Measurements from ENCODE around the gene YBX3. TPM values are rescaled to one million over a fixed set of nuclear protein-coding genes. Genes with fewer than 3 reads are reported as not detected.

Gene YBX3
- polyA plus RNA-seq, 3 donors: 216 to 263 (median 254) TPM

- DNase-seq (ENCODE audit: extremely low read depth in 1 of 11, low read depth in 9 of 11, low spot score in 4 of 11): no peak
These were observed 12.3 kb upstream of the YBX3 start for GRCh38 chr12:10735428-10735827.

- DNase-seq (ENCODE audit: extremely low read depth in 1 of 11, low read depth in 9 of 11, low spot score in 4 of 11): no peak
These were observed 9.4 kb upstream of the YBX3 start for GRCh38 chr12:10732549-10732948.

- no peak for DNase-seq (ENCODE audit: extremely low read depth in 1 of 11, low read depth in 9 of 11, low spot score in 4 of 11)
These were observed 8.9 kb upstream of the YBX3 start for GRCh38 chr12:10732066-10732465.

GRCh38 chr12:10730559-10730958, 7.4 kb upstream of the YBX3 start:
- no peak for DNase-seq (ENCODE audit: extremely low read depth in 1 of 11, low read depth in 9 of 11, low spot score in 4 of 11)

- no peak for DNase-seq (ENCODE audit: extremely low read depth in 1 of 11, low read depth in 9 of 11, low spot score in 4 of 11)
These were observed 5.0 kb upstream of the YBX3 start for GRCh38 chr12:10728091-10728490.

GRCh38 chr12:10726945-10727344, 3.8 kb upstream of the YBX3 start:
- no peak for DNase-seq (ENCODE audit: extremely low read depth in 1 of 11, low read depth in 9 of 11, low spot score in 4 of 11)

GRCh38 chr12:10725003-10725402, 1.9 kb upstream of the YBX3 start:
- no peak for DNase-seq (ENCODE audit: extremely low read depth in 1 of 11, low read depth in 9 of 11, low spot score in 4 of 11)

- peak in 1 of 11 donors; percentile 45 for DNase-seq (ENCODE audit: extremely low read depth in 1 of 11, low read depth in 9 of 11, low spot score in 4 of 11)
These were observed 620 bp downstream of the YBX3 start for GRCh38 chr12:10722502-10722904.

- peak in 10 of 11 donors; percentile 73 to 91 (median 86) for DNase-seq (ENCODE audit: extremely low read depth in 1 of 11, low read depth in 9 of 11, low spot score in 4 of 11)
These were observed 1.2 kb downstream of the YBX3 start for GRCh38 chr12:10721651-10722501.

- no peak for DNase-seq (ENCODE audit: extremely low read depth in 1 of 11, low read depth in 9 of 11, low spot score in 4 of 11)
These were observed 2.0 kb downstream of the YBX3 start for GRCh38 chr12:10720974-10721650.

GRCh38 chr12:10719482-10719881, 3.6 kb downstream of the YBX3 start:
- no peak for DNase-seq (ENCODE audit: extremely low read depth in 1 of 11, low read depth in 9 of 11, low spot score in 4 of 11)

GRCh38 chr12:10718279-10718821, 4.8 kb downstream of the YBX3 start:
- peak in 7 of 11 donors; percentile 46 to 83 (median 71) for DNase-seq (ENCODE audit: extremely low read depth in 1 of 11, low read depth in 9 of 11, low spot score in 4 of 11)

GRCh38 chr12:10717410-10717809, 5.7 kb downstream of the YBX3 start:
- no peak for DNase-seq (ENCODE audit: extremely low read depth in 1 of 11, low read depth in 9 of 11, low spot score in 4 of 11)

- peak in 1 of 11 donors; percentile 31 for DNase-seq (ENCODE audit: extremely low read depth in 1 of 11, low read depth in 9 of 11, low spot score in 4 of 11)
These were observed 6.3 kb downstream of the YBX3 start for GRCh38 chr12:10716704-10717315.

- DNase-seq (ENCODE audit: extremely low read depth in 1 of 11, low read depth in 9 of 11, low spot score in 4 of 11): no peak
These were observed 6.8 kb downstream of the YBX3 start for GRCh38 chr12:10716277-10716676.

GRCh38 chr12:10715491-10715890, 7.6 kb downstream of the YBX3 start:
- DNase-seq (ENCODE audit: extremely low read depth in 1 of 11, low read depth in 9 of 11, low spot score in 4 of 11): no peak

- DNase-seq (ENCODE audit: extremely low read depth in 1 of 11, low read depth in 9 of 11, low spot score in 4 of 11): no peak
These were observed 13.3 kb downstream of the YBX3 start for GRCh38 chr12:10709808-10710207.

GRCh38 chr12:10708862-10709261, 14.3 kb downstream of the YBX3 start:
- no peak for DNase-seq (ENCODE audit: extremely low read depth in 1 of 11, low read depth in 9 of 11, low spot score in 4 of 11)

- DNase-seq (ENCODE audit: extremely low read depth in 1 of 11, low read depth in 9 of 11, low spot score in 4 of 11): no peak
These were observed 17.5 kb downstream of the YBX3 start for GRCh38 chr12:10705655-10706054.

- no peak for DNase-seq (ENCODE audit: extremely low read depth in 1 of 11, low read depth in 9 of 11, low spot score in 4 of 11)
These were observed 21.3 kb downstream of the YBX3 start for GRCh38 chr12:10701843-10702242.
